Astrocyte of the spinal cord (primary cell): ENCODE data around the gene GAS7.

Experiments
- DNase-seq: peaks from one replicate; pipeline ENCODE4 v3.0.0; 2011; ENCODE audit warnings: low read depth, low spot score
- H3K4me3 ChIP-seq: 2 replicates; pipeline ENCODE4 v1.5.1; 2011; ENCODE audit warnings: low read depth, mild to moderate bottlenecking, low read length, moderate library complexity
- in situ Hi-C: cut with HindIII; loops from 2 replicates; pipeline ENCODE4 v1.10.0; 2017; ENCODE audit warnings: low sequenced_read_pairs
- TF ChIP-seq, protein P1 (sequence below): IDR thresholded peaks from 2 replicates; pipeline ENCODE4 v1.5.1; 2012; ENCODE audit warnings: low read depth, mild to moderate bottlenecking, low read length, inconsistent platforms

GAS7 gene

DNA sequence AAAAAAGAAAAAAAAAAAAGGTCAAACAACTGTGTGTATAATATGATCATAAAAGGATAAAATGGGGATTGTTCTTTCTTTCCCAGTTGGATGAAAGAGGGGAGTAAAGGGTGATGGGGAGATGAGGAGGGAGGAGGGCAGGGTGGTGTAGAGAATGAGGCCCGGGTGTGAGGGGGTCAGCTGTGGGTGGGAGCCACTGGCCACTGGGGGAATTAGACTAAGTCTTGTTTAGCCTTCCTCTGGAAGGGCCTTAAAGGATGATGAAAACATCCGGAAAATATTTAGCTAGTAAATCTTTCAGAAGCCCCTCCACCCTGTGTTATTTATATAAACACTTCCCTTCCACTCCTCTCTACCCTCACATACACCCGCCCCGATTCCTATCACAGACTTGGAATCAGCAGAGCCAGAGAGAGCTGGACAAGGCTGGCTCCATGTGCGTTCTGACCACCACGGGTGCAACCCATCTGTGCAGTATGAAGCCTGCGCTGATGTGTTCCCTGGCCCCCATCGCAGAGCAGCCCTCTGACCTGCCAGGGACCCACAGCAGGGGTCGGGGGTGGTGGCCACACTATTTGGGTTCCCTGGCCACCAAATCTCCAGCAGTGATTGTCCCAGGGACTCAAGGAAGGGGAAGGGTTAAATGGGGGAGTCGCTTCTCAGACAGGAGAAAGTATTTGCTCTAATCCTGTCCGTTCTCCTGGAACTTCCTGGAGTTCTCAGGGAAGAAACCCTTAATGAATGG is 72.7 kb downstream of the GAS7 start:
- in situ Hi-C loops, result no loop called here

DNA sequence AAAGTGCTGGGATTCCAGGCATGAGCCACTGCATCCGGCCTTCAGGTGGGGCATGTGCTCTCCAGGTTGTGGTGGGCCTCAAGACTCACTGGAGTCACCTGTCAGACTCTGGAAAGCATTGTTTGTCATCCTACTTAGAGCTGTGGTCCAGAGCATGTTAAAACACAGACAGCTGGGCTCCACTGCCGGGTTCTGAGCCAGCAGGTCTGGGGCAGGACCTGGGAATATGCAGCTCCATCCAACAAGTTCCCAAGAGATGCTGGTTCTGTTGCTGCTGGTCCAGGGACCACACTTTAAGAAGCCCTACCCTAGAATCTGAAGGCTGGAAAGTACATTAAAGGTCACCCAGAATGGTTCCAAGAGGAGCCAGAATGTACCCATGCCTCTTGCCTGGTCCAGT is 75.3 kb downstream of the GAS7 start:
- in situ Hi-C loops, result no loop called here
- no peak for DNase-seq
- H3K4me3 ChIP-seq, result no peak overlapping the region
- TF ChIP-seq, protein P1, sequence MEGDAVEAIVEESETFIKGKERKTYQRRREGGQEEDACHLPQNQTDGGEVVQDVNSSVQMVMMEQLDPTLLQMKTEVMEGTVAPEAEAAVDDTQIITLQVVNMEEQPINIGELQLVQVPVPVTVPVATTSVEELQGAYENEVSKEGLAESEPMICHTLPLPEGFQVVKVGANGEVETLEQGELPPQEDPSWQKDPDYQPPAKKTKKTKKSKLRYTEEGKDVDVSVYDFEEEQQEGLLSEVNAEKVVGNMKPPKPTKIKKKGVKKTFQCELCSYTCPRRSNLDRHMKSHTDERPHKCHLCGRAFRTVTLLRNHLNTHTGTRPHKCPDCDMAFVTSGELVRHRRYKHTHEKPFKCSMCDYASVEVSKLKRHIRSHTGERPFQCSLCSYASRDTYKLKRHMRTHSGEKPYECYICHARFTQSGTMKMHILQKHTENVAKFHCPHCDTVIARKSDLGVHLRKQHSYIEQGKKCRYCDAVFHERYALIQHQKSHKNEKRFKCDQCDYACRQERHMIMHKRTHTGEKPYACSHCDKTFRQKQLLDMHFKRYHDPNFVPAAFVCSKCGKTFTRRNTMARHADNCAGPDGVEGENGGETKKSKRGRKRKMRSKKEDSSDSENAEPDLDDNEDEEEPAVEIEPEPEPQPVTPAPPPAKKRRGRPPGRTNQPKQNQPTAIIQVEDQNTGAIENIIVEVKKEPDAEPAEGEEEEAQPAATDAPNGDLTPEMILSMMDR, result no peak

More for the DNA sequence above, 72.7 kb downstream of the GAS7 start:
- TF ChIP-seq, protein P1, result no peak
- no peak overlapping the region for H3K4me3 ChIP-seq
- no peak for DNase-seq

DNA sequence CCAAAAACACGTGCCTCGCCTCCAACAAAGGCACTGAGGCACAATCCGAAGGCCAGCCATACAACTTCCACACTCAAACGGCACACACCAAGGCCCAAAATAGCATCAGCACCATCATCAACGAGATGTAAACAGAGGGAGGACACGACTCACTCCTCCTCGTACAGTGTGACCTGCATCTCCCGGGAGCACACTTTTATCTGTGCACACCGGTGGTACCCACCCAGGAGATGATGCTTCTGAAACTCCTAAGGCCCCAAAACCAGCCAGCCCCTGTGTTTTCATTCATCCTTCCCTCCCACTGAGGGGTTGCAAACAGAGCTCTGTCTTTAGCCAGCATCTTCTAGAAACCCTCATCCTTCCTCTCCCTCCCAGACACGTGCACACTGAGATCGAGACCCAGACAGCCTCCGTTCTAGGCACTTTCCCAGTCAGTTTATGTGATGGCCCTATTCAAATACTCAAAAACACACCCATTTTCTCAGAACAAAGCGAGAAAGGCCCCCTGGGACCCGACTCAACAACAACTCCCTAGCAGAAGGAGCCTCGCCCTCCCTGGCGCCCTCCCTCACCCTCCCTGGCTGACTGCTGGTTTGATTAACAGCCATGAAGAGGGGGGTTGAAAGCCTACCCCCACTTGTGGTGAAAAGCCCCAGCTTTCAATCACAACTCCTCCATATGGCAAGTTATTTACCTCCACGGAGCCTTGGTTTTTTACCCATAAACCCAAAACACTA is 76.3 kb downstream of the GAS7 start:
- TF ChIP-seq, protein P1, result no peak
- in situ Hi-C loops, result no loop called here
- no peak overlapping the region for H3K4me3 ChIP-seq
- no peak for DNase-seq

DNA sequence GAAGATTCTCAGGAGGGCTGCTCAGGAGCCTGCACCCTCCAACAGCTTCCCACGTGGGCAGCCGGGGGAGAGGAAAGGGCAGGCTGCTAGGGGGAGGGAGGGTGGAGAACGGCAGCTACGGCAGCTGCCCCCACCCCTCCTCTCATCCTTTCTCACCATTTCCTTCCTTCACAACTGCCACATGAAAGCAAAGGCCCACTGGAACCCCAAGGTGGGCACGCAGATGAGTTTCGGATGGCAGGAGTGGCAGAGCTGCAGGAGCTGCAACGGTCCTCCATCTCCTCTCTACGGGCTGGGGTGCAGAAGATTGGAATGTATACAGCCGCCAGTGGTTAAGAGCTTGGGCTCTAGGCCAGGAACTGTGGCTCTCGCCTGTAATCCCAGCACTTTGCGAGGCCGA is 77.7 kb downstream of the GAS7 start:
- no peak for DNase-seq
- H3K4me3 ChIP-seq, result no peak overlapping the region
- TF ChIP-seq, protein P1, result no peak
- in situ Hi-C loops, result no loop called here

DNA sequence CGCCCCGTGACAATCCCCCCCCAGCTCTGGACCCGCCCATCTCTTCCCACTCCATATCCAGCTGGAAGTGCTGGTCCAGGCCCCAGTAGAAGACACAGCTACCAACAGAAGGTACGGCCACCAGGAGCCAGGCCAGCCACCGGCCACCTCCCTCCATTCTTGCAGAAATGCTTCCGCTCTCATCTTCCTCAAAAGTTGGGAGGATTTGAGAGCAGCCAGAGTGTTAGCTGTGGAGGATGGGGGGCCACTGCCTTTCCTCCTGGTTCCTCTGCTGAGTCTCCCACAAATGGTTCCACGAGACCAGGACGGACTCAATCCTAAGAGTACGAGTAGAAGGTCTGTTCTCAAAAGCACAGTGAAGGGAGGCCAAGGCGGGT is 78.3 kb downstream of the GAS7 start:
- TF ChIP-seq, protein P1, result no peak
- no peak overlapping the region for H3K4me3 ChIP-seq
- no peak for DNase-seq
- in situ Hi-C loops, result no loop called here

DNA sequence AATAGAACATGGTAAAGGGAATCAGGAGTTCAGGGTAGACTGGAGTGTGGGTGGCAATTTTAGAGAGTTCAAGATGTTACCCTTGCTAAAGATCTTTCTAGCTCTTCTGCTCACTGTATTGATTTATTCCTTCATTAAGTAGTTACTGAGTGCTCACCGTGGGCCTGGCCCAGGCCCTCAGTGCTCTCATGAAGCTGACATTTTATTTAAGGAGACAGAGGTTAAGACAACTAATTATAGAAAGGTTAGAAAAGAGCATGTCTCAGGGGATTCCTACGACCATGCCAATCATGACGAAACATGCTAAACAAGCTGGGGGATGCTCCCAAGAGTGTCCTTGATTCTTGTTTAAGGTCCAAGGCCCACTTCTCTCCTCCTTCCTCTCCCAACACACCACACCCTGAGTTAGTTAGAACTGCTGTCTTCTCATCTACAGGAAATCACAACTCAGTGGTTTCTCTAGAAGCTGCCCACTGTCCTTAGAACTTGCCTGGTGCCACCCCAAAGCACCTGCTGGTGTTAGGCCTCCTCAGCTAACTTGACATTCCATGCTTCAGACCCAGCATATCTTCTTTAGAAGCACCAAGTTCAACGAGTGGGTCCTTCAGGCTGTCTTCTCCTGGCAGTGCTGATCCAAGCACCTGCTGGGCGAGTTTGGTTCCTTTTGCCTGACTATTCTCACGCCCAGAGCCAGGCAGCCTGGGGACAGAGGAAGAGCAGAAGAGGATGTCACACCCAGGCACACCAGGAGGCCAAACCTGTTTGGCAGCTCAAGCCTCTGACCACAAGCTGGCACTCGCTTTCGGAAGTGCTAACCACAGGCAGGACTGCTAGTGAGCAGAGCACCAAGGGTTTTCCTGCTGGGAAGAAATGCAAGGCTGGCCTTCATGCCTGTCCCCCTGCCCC is 79.0 kb downstream of the GAS7 start:
- DNase-seq, result no peak
- TF ChIP-seq, protein P1, result no peak
- in situ Hi-C loops, result no loop called here
- no peak overlapping the region for H3K4me3 ChIP-seq
